CD4-positive, alpha-beta T cell treated with Interleukin-6 for 4 hours (primary cell): ENCODE results near the gene POLR2M.

Source experiments
- DNase-seq: peaks from one replicate; pipeline ENCODE4 v3.0.0-alpha.2; 2020; ENCODE audit warnings: mixed read lengths

POLR2M gene

GRCh38 chr15:57741089-57741488 lies 34.6 kb downstream of the POLR2M start:
- no peak for DNase-seq

GRCh38 chr15:57743424-57743823 lies 36.9 kb downstream of the POLR2M start:
- no peak for DNase-seq

GRCh38 chr15:57746786-57747185 lies 40.3 kb downstream of the POLR2M start:
- DNase-seq: no peak

GRCh38 chr15:57747206-57747896 lies 40.8 kb downstream of the POLR2M start:
- DNase-seq: peak; percentile 35

- no peak for DNase-seq
These were observed 44.8 kb downstream of the POLR2M start for GRCh38 chr15:57751177-57751800.

GRCh38 chr15:57752436-57752835 lies 45.9 kb downstream of the POLR2M start:
- DNase-seq: no peak

GRCh38 chr15:57752840-57753239 lies 46.3 kb downstream of the POLR2M start:
- DNase-seq: no peak

GRCh38 chr15:57756466-57756865 lies 50.0 kb downstream of the POLR2M start:
- no peak for DNase-seq

- no peak for DNase-seq
These were observed 52.0 kb downstream of the POLR2M start for GRCh38 chr15:57758560-57758959.

GRCh38 chr15:57761562-57761961 lies 55.0 kb downstream of the POLR2M start:
- DNase-seq: no peak

GRCh38 chr15:57762302-57762701 lies 55.8 kb downstream of the POLR2M start:
- no peak for DNase-seq

- DNase-seq: no peak
These were observed 56.9 kb downstream of the POLR2M start for GRCh38 chr15:57763176-57763964.
